ENCODE results near the gene UBE2F. TPM values are rescaled to one million over a fixed set of nuclear protein-coding genes. Genes with fewer than 3 reads are reported as not detected.

UBE2F gene
- total RNA-seq, 2 donors from 2014 or later, result 58.3 to 59.2 TPM

DNA sequence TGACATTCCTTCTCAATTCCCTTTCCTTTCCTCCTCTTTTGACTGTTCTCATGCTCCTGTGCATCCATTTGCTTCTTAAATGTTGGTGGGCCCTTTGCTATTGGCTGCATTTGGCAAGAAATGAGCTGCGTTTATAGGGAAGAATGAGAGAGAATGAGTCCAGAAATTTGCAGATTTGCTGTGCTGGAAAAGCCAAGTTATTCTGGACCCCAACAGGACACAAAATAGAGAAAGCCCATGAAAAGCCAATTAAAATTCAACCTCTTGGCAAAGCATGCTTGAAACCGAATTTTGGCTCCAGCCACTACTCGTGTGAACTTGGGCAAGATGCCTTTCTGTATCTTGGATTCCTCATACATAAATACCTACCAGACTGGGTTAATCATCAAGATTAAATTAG, 92.7 kb downstream of the UBE2F start:
- Histone ChIP-seq H3K27me3 (ENCODE audit: control insufficient read depth, insufficient read depth, low read length, poor library complexity, severe bottlenecking) (no peaks in the 10 kb centered on the region), H3K4me1 (ENCODE audit: control insufficient read depth, insufficient read depth, low read length) (peaks cover 5% of the 10 kb centered on the region), H3K9ac (ENCODE audit: extremely low read depth, low read length, poor library complexity, severe bottlenecking) (no peak overlapping the region), H3K4me3 (ENCODE audit: low read length) (peak overlapping the region; percentile 95), H3K9me3 (ENCODE audit: control insufficient read depth, low read length) (no peaks in the 10 kb centered on the region), H3K36me3 (ENCODE audit: control insufficient read depth, insufficient read depth, low read length) (peaks cover 5% of the 10 kb centered on the region), H3K27ac (ENCODE audit: low read depth, low read length) (no peak overlapping the region)
- DNase-seq, result no peak
- Mint-ChIP-seq H3K27me3 (ENCODE audit: insufficient read depth) (peaks cover 9% of the 10 kb centered on the region), H3K27ac (no peak overlapping the region), H3K9me3 (no peaks in the 10 kb centered on the region), H3K36me3 (ENCODE audit: low read depth) (peaks cover 5% of the 10 kb centered on the region), H3K4me3 (peak overlapping the region; percentile 83), H3K4me1 (peaks cover 28% of the 10 kb centered on the region)
- TF ChIP-seq, protein P1, sequence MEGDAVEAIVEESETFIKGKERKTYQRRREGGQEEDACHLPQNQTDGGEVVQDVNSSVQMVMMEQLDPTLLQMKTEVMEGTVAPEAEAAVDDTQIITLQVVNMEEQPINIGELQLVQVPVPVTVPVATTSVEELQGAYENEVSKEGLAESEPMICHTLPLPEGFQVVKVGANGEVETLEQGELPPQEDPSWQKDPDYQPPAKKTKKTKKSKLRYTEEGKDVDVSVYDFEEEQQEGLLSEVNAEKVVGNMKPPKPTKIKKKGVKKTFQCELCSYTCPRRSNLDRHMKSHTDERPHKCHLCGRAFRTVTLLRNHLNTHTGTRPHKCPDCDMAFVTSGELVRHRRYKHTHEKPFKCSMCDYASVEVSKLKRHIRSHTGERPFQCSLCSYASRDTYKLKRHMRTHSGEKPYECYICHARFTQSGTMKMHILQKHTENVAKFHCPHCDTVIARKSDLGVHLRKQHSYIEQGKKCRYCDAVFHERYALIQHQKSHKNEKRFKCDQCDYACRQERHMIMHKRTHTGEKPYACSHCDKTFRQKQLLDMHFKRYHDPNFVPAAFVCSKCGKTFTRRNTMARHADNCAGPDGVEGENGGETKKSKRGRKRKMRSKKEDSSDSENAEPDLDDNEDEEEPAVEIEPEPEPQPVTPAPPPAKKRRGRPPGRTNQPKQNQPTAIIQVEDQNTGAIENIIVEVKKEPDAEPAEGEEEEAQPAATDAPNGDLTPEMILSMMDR (conservative IDR thresholded peaks at IDR 0.05), result no peak
- 85 to 93% methylated on average over 2 to 3 of the region's 3 CpGs for WGBS, 2 experiments (ENCODE audit: insufficient coverage in 1 of 2, insufficient read length in 1 of 2)

DNA sequence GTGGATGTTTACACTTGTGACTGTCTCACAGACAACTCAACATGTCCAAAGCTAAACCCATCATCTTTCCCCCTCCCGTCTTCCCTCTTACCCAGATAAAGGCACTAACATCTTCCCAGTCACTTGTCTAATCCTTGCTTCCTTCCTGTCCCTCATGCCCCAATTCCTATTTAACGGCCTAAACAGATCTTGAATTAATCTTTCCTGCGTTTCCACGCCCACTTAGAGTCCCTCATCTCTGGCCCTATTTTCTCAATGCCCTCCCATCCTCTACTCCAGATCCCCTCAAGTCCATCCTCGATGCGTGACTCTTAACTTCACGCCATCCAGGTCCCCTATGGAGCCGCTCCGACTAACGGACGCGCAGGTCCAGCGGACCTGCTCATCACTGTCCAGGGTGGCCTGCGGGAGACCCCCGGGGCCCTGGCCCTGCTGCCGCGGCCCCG, 93.3 kb downstream of the UBE2F start:
- H3K9me3 Mint-ChIP-seq, result no peaks in the 10 kb centered on the region
- TF ChIP-seq, protein P1 (conservative IDR thresholded peaks at IDR 0.05), result no peak
- no peaks in the 10 kb centered on the region for H3K27me3 ChIP-seq (ENCODE audit: control insufficient read depth, insufficient read depth, low read length, poor library complexity, severe bottlenecking)
- H3K4me1 Mint-ChIP-seq, result peaks cover 28% of the 10 kb centered on the region
- peaks cover 5% of the 10 kb centered on the region for H3K4me1 ChIP-seq (ENCODE audit: control insufficient read depth, insufficient read depth, low read length)
- peak overlapping the region; percentile 79 for H3K27ac ChIP-seq (ENCODE audit: low read depth, low read length)
- H3K9ac ChIP-seq (ENCODE audit: extremely low read depth, low read length, poor library complexity, severe bottlenecking), result peak overlapping the region; percentile 82
- DNase-seq, result no peak
- H3K36me3 Mint-ChIP-seq (ENCODE audit: low read depth), result peaks cover 9% of the 10 kb centered on the region
- H3K27me3 Mint-ChIP-seq (ENCODE audit: insufficient read depth), result peaks cover 9% of the 10 kb centered on the region
- H3K4me3 ChIP-seq (ENCODE audit: low read length), result peak overlapping the region; percentile 95
- peak overlapping the region; percentile 78 for H3K27ac Mint-ChIP-seq
- 3% methylated on average over 14 to 18 of the region's 18 CpGs for WGBS, 2 experiments (ENCODE audit: insufficient coverage in 1 of 2, insufficient read length in 1 of 2)
- H3K4me3 Mint-ChIP-seq, result peak overlapping the region; percentile 83
- peaks cover 10% of the 10 kb centered on the region for H3K36me3 ChIP-seq (ENCODE audit: control insufficient read depth, insufficient read depth, low read length)
- H3K9me3 ChIP-seq (ENCODE audit: control insufficient read depth, low read length), result no peaks in the 10 kb centered on the region

DNA sequence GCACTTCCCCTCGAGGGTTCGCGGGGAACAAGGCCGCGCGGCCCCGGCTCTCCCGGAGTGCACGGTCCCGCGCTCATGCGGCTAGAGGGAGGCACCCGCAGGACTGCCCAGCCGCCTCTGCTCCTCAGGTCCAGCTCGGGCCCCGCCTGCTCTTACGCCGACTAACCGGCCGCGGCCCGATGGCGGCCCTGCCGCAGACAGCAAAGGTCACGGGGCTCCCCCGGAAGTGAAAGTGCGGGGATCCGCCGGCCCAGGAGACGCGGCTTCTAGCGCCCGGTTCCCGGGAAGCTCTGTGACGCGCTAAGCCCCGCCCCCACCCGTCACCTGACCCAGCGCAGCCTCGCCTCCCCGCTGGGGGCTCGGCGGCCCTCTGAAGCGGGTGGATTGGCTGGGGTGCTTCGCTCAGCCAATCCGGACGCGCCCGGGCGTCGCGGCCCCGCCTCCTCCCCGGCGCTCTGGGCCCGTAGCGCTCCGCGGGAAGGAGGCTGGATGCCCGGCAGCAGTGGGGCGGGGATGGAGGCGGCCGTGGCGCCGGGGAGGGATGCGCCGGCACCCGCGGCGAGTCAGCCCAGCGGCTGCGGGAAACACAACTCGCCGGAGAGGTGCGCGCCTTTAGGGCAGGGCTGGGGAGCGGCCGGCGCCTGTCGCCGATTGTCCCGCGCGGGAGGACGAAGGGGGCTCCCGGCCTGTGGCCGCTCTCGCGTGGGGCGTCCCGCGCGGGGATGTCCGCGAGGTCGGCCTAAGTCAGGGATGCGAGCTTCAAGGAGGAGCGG, 93.9 kb downstream of the UBE2F start, which contains the start of gene SCLY:
TSS of gene SCLY (plus strand) at position 460 of the 773 bp plus-strand sequence. CDS start at position 514, 54 bp downstream.
- TF ChIP-seq, protein P1 (conservative IDR thresholded peaks at IDR 0.05), result no peak
- Histone ChIP-seq H3K9ac (ENCODE audit: extremely low read depth, low read length, poor library complexity, severe bottlenecking) (peak within 1 kb of the TSS; percentile 82), H3K36me3 (ENCODE audit: control insufficient read depth, insufficient read depth, low read length) (peaks cover 12% of the 10 kb centered on the region), H3K9me3 (ENCODE audit: control insufficient read depth, low read length) (no peaks in the 10 kb centered on the region), H3K4me3 (ENCODE audit: low read length) (peak within 1 kb of the TSS; percentile 95), H3K27ac (ENCODE audit: low read depth, low read length) (peak within 1 kb of the TSS; percentile 79), H3K4me1 (ENCODE audit: control insufficient read depth, insufficient read depth, low read length) (peaks cover 5% of the 10 kb centered on the region), H3K27me3 (ENCODE audit: control insufficient read depth, insufficient read depth, low read length, poor library complexity, severe bottlenecking) (no peaks in the 10 kb centered on the region)
- peak within 1 kb of the TSS; percentile 79 for H3K27ac Mint-ChIP-seq
- H3K27me3 Mint-ChIP-seq (ENCODE audit: insufficient read depth), result peaks cover 9% of the 10 kb centered on the region
- WGBS, 2 experiments (ENCODE audit: insufficient coverage in 1 of 2, insufficient read length in 1 of 2), result 0 to 1% methylated on average over 32 to 98 of the region's 98 CpGs
- H3K9me3 Mint-ChIP-seq, result no peaks in the 10 kb centered on the region
- H3K4me1 Mint-ChIP-seq, result peaks cover 28% of the 10 kb centered on the region
- DNase-seq, result peak; percentile 99
- H3K36me3 Mint-ChIP-seq (ENCODE audit: low read depth), result peaks cover 12% of the 10 kb centered on the region
- H3K4me3 Mint-ChIP-seq, result peak within 1 kb of the TSS; percentile 83
